ENCODE measurements around the gene NTN1. TPM values are rescaled to one million over a fixed set of nuclear protein-coding genes. Genes with fewer than 3 reads are reported as not detected.
"Not testable (repeated sequence)": the region's sequence is repeated elsewhere in the genome, so short reads cannot be mapped to it uniquely, and the experiment has no call there.

Gene NTN1
- total RNA-seq, 1 experiment from 2014 or later: not detected

DNA sequence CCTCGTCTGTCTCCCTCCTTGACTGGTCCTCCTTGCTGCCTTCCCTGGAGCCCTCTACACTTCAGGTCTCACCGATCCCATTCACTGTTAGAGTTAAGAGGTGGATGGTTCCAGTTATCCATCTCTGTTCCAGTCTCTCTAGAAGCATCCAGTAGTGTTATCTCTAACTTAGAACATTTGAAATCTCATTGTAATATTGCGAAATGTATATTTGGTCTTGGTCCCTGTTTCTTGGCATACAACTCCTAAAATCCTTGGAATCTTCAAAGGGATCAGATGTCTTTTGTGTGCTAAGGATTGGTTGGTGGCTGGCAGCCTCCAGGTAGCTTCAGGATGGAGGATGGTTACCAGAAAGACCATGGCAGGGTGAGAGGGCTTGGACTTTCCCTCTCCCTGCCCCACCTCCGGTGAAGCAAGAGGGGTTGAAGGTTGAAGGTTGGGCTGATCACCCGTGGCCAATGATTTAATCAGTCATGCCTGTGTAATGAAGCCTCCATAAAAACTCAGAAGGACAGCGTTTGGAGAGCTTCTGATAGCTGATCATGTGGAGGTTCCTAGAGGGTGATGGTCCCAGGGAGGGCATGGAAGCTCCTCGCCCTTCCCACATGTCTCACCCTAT, 59.1 kb downstream of the NTN1 start:
- no peak for DNase-seq (ENCODE audit: low read depth)

DNA sequence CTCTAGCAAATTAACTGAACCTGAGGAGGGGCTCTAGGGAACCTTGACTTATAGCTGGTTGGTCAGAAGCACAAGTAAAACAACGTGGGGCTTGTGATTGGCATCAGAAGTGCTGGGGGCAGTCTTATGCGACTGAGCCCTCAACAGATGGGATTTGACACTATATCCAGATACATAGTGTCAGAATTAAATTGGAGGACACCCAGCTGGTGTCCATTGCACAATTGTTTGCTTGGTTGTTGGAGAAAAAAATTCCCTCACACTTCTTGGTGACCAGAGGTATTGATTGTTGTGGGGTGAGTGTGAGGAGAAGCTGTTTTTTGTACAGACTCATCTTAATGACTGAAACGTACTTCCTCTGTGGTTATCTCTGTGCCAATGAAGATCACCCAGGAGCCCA, 59.7 kb downstream of the NTN1 start:
- no peak for DNase-seq (ENCODE audit: low read depth)

DNA sequence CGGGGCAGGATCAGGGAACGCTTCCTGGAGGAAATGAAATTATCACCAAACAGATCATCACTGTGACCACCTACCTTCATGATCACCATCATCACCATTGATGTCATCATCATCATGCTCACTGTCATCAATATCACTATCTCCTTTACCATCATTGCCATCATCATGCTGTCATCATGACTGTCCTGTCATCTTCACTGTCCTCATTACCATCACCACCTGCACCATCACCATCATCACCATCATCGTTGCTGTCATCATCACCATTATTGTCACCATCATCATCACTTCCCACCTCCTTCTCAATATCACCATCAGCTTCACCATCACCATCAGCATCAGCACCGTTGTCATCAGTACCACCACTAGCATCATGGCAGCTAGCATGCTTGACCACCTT, 65.3 kb downstream of the NTN1 start:
- no peak for DNase-seq (ENCODE audit: low read depth)

DNA sequence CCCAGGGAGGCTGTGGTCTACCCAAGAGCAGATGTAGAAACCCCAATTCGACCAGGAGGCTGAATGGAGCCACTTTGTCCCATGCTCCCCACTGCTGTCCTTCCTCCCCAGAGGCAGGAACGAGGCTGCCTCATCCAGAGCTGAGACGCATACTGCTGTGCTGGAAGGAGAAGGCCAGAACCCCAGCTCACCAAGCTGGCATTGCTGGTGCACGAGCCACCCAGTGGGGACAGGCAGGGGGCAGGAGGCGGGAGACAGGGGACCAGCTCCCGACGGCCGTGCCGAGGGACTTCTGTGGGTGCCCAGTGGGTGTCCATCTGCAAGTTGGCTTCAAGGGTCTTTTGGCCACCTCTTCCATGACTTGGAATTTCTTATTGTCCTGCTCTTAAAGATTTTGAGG, 66.6 kb downstream of the NTN1 start:
- DNase-seq (ENCODE audit: low read depth): no peak

DNA sequence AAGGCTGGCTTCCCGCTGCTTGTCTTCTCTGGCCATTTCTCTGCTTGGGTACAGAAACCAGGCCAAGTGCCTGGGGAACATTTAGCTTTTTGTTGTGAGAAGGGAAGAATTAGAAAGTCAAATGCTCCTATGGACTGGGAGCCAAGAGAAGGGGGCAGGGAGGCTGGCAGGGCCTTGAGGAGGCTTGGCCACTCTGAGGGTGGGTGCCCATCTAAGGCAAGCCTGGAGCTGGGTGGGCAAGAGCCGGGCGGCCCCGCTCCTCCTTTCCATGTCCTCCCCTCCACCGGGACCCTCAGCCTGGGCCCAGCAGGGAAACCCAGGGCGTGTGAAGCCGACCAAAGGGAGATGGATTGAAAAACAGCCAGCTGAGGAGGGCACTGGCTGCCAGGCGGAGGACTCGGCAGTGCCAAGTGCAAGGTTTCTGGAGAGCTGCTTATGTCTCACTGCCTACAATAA, 69.4 kb downstream of the NTN1 start:
- no peak for DNase-seq (ENCODE audit: low read depth)

DNA sequence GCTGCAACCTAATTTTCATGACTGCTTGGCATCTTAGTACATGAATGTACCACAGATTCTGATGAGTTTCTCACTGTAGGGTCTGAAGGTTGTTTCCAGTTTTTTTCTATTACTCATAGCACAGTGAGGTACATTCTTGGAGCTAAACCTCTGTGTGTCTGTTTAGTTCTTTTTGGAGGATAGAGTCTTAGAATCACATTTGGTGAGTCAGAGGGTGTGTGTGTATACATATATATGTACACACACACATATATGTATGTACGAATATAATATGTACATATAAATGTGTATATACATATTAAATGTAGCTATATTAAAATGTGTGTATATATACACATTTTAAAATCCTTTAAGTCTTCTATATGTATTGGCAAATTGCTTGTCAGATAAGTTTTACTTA, 72.9 kb downstream of the NTN1 start:
- no peak for DNase-seq (ENCODE audit: low read depth)

DNA sequence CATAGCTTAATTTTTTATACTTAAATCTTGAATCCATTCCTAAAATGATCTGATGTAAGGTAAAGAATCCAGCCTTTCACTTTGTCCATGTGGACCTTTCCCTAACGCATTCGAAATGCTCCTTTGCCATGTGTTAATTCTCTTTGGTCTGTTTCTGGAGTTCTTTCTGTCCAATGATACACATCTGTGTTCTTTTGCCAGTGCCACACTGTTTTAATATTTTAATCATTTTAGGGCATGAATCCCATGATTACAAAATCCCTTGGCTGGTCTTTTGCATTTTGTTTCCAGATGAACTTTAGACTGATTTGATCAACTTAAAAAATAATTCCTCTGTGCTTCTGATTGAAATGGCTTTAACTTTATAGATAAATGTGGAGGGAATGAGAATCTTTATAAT, 74.1 kb downstream of the NTN1 start:
- DNase-seq (ENCODE audit: low read depth): no peak

DNA sequence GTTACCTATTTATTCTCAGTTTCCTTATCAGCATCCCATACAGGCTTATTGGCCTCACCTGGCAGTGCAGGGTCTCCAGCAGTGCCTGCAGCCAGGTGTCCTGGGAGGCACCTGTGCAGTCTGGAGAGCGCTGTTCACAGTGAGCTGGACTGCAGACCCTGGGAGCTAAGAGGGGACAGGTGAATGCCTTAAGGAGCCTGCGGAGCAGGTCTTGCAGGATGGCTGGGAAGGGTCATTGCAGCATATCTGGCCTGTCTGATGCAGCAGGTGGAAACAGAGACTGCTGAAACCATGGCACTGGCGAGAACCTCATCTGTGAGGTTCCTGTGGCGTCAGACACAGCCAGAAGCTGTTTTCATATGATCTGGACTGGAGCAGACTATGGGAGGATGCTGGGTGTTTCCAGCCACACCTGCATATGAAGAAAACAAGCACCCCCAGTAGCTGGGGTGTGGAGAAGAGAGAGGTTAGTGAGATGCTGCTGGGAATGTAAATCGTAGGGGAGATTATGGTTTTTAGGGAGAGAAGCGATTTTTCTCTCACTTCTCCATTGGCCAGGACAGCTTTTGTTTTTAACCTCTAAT, 77.0 kb downstream of the NTN1 start:
- DNase-seq (ENCODE audit: low read depth): no peak

DNA sequence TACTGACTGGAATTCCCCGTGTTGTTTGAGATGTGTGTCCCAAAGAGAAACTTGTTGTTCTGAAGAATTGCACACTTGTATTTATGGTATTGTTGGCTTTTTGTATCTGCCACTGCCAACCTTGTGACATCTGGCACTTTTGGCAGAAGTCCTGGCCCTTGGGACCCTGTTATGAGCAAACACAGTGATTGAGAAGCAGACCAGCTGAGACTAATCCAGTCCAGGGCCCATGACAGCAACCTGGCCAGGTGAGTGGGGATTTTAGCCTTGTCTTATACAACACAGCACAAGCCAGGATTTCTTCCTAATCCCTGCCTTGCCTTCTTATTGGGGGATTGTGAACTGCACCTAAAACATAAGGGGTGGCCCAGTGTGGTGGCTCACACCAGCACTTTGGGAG, 80.0 kb downstream of the NTN1 start:
- no peak for DNase-seq (ENCODE audit: low read depth)

DNA sequence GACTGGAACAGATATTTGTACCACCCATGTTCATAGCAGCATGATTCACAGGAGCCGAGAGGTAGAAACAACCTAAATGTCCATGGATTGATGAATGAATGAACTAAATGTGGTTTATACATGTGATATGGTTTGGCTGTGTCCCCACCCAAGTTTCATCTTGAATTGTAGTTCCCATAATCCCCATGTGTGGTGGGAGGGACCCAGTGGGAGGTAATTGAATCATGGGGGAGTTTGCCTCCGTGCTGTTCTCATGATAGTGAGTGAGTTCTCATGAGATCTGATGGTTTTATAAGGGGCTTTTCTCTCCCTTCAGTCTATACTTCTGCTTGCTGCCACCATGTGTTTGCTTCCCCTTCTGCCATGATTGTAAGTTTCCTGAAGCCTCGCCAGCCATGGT, 81.9 kb downstream of the NTN1 start:
- DNase-seq (ENCODE audit: low read depth): not testable (repeated sequence)

DNA sequence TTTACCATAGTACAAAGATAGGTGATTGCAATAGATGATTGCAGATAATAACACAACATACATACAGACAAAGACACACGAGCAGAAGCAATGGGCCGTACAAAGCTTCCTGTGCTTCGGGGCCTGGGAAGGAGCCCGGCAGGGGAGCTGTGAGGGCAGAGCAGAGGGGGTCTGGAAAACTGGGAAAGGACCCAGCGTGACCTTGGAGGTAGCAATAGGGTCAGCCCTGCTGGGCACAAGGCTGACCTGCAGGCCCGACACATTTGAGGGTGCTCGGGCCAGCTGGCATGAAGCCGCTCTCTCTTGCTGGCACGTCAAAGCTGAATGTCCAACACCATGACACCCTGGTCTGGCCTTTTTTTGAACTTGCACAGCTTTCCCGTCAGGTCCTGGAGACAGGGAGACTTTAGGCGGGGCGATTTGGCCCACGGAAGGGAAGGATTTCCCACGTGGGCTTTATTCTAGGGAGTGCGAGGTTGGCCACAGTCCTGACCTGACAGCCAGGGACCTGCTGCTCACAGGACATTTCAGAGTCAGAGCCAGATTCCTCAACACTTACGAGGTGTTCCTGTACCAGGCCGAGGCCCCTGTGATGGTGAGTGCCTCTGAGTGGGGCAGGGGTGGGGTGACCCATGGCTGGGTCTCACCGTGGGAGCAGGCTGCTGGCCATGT, 83.2 kb downstream of the NTN1 start:
- DNase-seq (ENCODE audit: low read depth): no peak

DNA sequence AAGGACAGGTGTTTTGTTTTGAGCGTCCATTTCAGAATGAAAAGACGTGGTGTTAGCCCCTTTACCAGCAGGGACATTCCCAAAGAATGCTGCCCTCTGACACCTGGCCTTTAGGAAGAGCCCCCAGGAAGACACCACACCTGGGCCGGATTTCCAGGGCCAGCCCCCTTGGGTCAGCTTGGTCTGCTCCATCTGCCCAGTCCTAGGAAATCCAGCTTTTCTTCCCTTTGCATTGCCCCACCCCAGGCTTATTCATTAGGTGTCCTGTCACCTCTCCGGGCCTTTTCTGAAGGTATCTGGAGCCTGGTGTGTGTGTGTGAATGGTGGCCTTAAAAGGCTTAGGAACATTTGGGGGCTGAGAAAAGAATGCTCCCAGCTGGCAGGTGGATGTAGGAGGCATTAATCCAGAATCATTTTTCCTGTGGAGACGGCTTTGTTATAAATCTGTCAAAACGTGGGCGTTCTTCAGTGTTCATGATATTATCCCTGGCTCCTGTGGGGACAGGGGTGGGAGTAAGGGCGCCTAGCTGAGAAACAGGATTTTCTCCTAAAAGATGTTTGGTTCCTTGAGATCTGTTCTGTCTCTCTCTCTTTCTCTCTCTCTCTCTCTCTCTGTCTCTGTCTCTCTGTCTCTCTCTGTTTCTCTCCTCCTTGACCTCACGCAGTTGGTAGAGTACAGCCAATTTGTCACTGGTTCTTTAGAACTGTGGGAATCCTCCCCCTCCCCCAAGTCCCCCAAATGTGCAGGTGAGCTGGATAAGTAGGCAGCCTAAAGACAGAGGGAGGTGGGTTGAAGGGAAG, 84.0 kb downstream of the NTN1 start:
- no peak for DNase-seq (ENCODE audit: low read depth)

DNA sequence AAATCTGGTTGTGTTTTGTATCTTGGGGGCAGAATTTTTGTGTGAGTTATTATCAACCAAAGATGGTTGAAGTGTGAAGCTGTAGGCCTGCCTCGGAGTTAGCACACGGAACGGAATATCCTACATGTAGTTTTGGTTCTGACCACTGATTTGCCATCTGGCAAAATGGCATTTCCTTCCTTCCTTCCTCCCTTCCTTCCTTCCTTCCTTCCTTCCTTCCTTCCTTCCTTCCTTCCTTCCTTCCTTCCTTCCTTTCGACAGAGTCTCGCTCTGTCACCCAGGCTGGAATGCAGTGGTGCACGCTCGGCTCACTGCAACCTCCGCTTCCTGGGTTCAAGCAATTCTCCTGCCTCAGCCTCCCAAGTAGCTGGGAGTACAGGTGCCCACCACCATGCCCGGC, 85.0 kb downstream of the NTN1 start:
- not testable (repeated sequence) for DNase-seq (ENCODE audit: low read depth)

DNA sequence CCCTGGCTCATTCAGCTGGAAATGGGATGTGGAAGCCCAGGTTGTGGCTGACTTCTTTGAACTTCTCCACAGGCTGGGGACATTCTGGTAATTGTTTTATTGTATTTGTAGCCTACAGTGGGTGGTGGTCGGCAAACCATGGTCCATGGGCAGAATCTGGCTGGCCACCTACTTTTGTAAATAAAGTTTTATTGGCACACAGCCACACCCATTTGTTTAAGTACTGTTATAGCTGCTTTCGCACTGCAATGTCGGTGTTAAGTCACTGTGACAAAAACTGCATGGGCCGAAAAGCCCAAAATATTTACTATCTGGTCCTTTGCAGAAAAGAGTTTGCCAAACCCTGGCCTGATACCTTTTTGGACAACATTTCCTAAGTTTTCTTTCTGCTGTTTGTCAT, 86.2 kb downstream of the NTN1 start:
- DNase-seq (ENCODE audit: low read depth): no peak

DNA sequence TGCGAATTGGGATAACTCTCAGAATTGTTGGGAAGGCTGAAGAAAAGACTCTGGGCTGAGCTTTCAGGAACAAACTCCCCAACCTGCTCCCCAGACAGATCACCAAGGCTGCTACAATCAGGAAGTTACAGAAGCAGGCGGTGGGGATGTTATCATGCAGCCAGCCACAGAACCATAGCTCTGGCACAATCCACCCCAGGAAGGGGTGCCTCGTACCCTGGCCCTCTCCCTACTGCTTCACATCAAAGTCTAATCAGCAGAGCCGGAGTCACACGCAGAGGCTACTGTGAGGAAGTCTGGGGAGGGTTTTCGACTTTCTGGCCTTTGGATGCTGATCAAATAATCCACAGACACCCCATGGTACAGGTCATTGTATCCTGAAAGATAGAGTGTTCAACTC, 86.8 kb downstream of the NTN1 start:
- no peak for DNase-seq (ENCODE audit: low read depth)

DNA sequence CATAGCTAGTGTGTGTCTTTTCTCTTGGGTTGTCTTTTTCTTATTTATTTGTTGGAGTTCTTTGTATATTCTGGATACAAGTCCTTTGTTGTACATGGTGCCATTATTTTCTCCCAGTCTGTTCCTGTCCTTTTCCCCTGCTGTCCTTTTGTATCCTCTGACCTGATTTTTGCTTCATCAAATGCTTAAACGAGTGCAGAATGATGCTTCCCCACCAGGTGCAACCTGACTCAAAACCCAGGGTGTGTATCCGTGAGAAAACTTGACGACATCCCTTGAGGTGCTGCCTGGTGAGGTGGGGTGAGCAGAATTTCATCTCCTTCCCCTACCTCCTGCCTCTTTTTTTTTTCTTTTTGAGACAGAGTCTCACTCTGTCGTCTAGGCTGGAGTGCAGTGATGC, 88.6 kb downstream of the NTN1 start:
- no peak for DNase-seq (ENCODE audit: low read depth)

DNA sequence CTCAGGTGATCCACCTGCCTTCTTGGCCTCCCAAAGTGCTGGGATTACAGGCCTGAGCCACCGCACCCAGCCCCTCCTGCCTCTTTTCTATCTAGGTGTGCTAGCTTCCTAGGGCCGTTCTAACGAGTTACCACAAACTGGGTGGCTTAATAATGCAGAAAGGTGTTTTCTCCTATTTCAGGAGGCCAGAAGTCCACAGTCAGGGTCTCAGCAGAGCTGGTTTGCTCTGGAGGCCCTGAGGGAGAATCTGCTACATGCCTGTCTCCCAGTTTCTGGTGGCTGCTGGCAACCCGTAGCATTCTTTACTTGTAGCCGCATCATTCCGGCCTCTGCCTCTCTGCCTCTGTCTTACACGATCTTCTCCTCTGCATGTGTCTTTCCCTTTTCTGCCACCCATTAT, 89.2 kb downstream of the NTN1 start:
- no peak for DNase-seq (ENCODE audit: low read depth)

DNA sequence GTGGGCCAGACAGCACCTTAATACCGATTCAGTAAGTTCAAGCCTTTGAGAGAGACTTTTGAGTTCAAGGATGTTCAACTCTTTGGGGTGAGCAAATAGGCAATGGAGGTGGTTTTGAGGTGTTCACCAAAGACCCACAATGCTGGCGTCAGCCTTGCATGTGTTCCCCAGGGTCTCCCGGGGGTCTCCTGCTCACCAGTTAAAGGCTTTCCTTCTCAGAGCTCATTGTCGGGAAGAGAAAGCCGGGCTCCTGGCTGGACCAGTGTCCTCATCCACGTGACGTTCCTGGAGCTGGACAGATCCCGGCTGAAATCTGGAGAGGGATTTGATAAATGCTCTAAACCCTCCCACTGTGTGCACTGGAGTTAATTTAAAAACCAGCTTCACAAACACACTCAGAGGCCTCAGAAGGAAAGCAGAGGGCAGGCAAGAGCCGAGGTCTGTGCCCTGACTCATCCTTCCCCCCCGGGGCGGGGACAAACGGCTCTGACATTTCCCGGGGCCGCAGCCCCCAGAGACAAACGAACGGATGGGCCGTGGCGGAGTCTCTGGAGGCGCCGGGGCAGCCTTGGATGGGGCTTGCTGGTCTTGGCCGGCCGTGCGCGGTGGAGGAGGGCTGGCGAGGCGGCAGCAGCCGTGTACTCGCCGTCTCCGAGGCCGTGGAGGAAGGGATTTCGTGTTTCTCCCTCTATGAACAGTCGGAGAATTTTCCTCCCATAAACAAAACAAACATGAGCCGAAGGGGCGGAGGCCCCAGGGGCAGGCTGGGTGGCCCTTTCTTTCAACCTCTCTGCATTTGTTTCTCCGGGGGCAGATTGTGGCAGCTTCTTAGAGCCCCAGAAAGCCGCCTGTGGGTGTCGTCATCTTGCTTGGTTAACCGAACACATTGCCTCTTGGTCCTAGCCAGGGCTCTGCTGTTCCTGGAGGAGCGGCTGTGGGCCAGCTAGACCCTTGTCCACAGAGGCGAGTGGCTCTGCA, 94.2 kb downstream of the NTN1 start:
- DNase-seq (ENCODE audit: low read depth): peak; percentile 64

DNA sequence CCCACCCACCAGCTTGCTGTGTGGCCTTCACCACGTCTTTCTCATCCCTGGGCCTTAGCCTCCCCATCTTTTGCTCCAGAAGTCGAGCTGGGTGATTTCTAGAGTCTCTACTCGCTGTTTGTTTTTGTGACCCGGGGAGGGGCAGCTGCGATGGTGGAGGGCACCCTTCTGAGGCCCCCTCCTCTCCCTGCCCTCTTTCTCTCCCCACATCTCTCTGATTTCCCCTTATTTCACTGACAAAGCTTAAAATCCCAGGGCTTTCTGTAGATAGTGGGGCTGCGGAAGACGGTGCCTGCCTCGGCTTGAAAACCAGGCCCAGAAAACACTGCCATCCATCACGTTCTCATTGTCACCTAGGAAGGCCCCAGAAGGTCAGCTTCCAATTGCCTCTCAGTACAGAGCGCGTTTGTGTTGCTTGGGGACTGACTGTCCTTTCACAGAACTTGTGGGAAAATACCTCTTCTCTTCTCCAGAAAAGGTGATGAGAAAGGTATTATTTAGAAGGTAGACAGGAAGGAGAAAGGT, 95.1 kb downstream of the NTN1 start:
- DNase-seq (ENCODE audit: low read depth): no peak

DNA sequence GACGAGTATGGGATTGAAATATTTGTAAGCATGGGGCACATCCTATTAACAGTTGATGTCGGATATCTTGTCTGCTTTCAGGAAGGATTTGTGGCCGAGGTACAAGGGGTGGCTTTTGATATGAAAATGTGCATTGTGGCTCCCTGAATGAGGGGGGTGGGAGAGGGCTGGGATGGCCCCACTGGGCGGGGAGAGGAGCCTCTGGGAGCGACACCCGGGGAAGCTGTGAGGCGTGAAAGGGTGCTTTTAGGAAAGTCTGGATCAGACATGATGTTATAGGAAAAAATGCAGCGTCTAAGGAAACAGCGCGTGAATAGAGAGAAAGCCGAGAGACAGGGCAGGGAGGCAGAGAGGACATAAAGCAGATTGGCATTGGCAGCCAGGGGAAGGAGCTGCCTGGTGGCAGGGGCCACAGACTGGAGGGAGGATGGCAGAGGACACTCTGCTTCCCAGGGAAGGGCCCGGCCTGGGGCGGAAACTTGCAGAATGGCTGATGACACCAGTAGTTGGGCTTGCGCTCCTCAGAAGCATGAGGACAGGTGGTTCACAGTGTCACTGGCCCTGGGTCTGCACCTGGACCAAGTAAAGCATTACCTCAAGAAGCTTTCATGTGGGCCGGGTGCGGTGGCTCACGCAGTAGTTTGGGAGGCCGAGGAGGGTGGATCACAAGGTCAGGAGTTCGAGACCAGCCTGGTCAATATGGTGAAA, 95.7 kb downstream of the NTN1 start:
- no peak for DNase-seq (ENCODE audit: low read depth)
